Esophagus squamous epithelium (tissue), 5 donors: ENCODE data around the gene CARD14. TPM values are rescaled to one million over a fixed set of nuclear protein-coding genes. Genes with fewer than 3 reads are reported as not detected.

Source experiments
- DNase-seq: peaks from one replicate; lab custom pipeline; 2025; lab: John Stamatoyannopoulos, UW
- H3K27ac ChIP-seq, 4 donors: fragments of 200-600 bp; sonication (generic); one replicate each; pipeline ENCODE4 v1.5.1; 2016 to 2019; ENCODE audit warnings: mild to moderate bottlenecking in 1 of 4
- H3K27me3 ChIP-seq, 4 donors: fragments of 200-600 bp; sonication (generic); 1 replicate in 3 of 4; 2 replicates in 1 of 4; pipeline versions ENCODE4 v1.5.1 to v1.6.0; 2017 to 2021; ENCODE audit warnings: antibody characterized with exemption in 1 of 4
- H3K36me3 ChIP-seq, 3 donors: fragments of 200-600 bp; sonication (generic); one replicate each; pipeline ENCODE4 v1.5.1; 2016 to 2019
- H3K4me1 ChIP-seq, 3 donors: fragments of 200-600 bp; sonication (generic); one replicate each; pipeline ENCODE4 v1.5.1; 2017 to 2019
- H3K4me3 ChIP-seq, 4 donors: fragments of 200-600 bp; sonication (generic); 1 replicate in 3 of 4; 2 replicates in 1 of 4; pipeline ENCODE4 v1.5.1; 2016 to 2019; ENCODE audit warnings: mild to moderate bottlenecking in 2 of 4, moderate library complexity in 1 of 4
- H3K9me3 ChIP-seq, 3 donors: fragments of 200-600 bp; sonication (generic); one replicate each; pipeline ENCODE4 v1.5.1; 2016 to 2019
- POLR2A ChIP-seq, 4 donors: fragments of 450-650 bp; IDR thresholded peaks; one replicate each; pipeline ENCODE4 v1.6.1; 2017; ENCODE audit warnings: antibody characterized with exemption in 4 of 4, mild to moderate bottlenecking in 4 of 4, moderate library complexity in 3 of 4
- WGBS, 2 donors: methylation state at CpG; one replicate each; pipeline ENCODE4 v1.1.5; 2018; 5-methylcytosine and 5-hydroxymethylcytosine counted together
- intact Hi-C: fragments of 100-400 bp; cut with DNase I; formaldehyde crosslinking; loops from one replicate; pipeline ENCODE4 v1.15.0; 2022
- total RNA-seq, 4 donors: library from RNA; depleted of rRNA; stranded (reverse); fragments of >200 nt; gene quantifications; one replicate each; pipeline ENCODE4 v1.1.0, GENCODE V29; 2016
- TF ChIP-seq, protein P1 (sequence below), 6 experiments: fragments of 450-650 bp in 4 of 6; fragments of 200-600 bp in 2 of 6; sonication (generic) in 2 of 6; IDR thresholded peaks; one replicate each; pipeline ENCODE4 v1.5.1; 2016 to 2019; ENCODE audit warnings: antibody characterized with exemption in 6 of 6, mild to moderate bottlenecking in 4 of 6, moderate library complexity in 4 of 6
- donor health status: DM: yes; HTN: yes; CAD: no.

The CARD14 gene
- total RNA-seq, 4 donors from 2014 or later = 13.0 to 54.3 (median 27.6) TPM

DNA sequence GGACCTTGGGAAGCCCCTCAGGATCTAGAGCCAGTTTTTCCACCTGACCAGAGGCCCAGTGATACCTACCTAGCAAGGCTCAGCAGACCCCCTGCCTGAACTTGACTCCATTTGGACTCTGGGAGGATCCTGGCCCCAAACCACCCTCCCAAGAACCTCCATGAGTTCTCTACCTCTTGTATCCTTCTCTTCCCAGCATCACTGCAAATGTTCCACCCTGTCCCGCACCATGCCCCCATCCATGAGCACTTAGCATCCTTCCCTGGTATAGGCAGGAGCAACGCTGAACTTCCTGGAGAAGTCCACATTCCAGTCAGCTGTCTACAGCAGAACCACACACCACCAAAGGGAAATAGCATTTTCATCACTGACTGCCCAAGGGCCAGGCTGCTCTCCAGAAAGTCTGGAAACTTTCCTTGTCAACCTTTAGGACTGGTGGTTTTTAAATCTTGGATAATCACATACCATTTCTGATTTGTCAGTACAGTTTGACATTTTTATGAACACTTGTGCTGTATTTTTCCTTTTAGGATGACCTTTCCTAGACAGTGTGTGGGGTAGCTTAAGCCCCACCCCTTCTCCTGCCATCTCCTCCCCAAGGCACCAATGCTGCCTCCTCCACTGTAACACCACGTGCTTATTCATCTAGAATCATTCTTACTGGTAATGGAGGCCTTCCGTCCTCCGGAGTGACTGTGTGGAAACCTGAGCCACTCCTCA is 36.8 kb upstream of the CARD14 start:
- peaks cover 29 to 63% (median 34%) of the 10 kb centered on the region in 3 donors for H3K36me3 ChIP-seq
- no peak overlapping the region for H3K4me3 ChIP-seq
- intact Hi-C loops = no loop called here
- H3K4me1 ChIP-seq = no peaks in the 10 kb centered on the region
- no peaks in the 10 kb centered on the region for H3K9me3 ChIP-seq
- WGBS, 2 donors = 80 to 85% methylated on average over 2 to 4 of the region's 5 CpGs
- DNase-seq = no peak
- no peaks in the 10 kb centered on the region for H3K27me3 ChIP-seq
- TF ChIP-seq, protein P1, sequence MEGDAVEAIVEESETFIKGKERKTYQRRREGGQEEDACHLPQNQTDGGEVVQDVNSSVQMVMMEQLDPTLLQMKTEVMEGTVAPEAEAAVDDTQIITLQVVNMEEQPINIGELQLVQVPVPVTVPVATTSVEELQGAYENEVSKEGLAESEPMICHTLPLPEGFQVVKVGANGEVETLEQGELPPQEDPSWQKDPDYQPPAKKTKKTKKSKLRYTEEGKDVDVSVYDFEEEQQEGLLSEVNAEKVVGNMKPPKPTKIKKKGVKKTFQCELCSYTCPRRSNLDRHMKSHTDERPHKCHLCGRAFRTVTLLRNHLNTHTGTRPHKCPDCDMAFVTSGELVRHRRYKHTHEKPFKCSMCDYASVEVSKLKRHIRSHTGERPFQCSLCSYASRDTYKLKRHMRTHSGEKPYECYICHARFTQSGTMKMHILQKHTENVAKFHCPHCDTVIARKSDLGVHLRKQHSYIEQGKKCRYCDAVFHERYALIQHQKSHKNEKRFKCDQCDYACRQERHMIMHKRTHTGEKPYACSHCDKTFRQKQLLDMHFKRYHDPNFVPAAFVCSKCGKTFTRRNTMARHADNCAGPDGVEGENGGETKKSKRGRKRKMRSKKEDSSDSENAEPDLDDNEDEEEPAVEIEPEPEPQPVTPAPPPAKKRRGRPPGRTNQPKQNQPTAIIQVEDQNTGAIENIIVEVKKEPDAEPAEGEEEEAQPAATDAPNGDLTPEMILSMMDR (IDR thresholded peaks at IDR 0.05) = no peak
- no peak for TF ChIP-seq POLR2A (IDR thresholded peaks at IDR 0.05)
- no peak overlapping the region for H3K27ac ChIP-seq

- H3K4me1 ChIP-seq = no peaks in the 10 kb centered on the region
- H3K27me3 ChIP-seq = no peaks in the 10 kb centered on the region
- H3K36me3 ChIP-seq = peaks cover 35 to 68% (median 40%) of the 10 kb centered on the region in 3 donors
- no peak for DNase-seq
- 45% methylated on average over 2 of the region's 6 CpGs; no CpG with 5 or more reads in 1 of the 2 donors for WGBS, 2 donors
- no peak overlapping the region for H3K27ac ChIP-seq
- TF ChIP-seq POLR2A (IDR thresholded peaks at IDR 0.05) = no peak
- TF ChIP-seq, protein P1 (IDR thresholded peaks at IDR 0.05) = no peak
- intact Hi-C loops = no loop called here
- no peaks in the 10 kb centered on the region for H3K9me3 ChIP-seq
- H3K4me3 ChIP-seq = no peak overlapping the region
These were observed 36.2 kb upstream of the CARD14 start for GRCh38 chr17:80133626-80133970.

- Histone ChIP-seq H3K27me3 (no peaks in the 10 kb centered on the region), H3K9me3 (no peaks in the 10 kb centered on the region), H3K36me3 (peaks cover 53 to 100% (median 54%) of the 10 kb centered on the region in 3 donors), H3K4me1 (no peaks in the 10 kb centered on the region), H3K4me3 (no peak overlapping the region), H3K27ac (no peak overlapping the region)
- 88 to 95% methylated on average over 5 to 6 of the region's 9 CpGs for WGBS, 2 donors
- TF ChIP-seq, protein P1 (IDR thresholded peaks at IDR 0.05) = no peak
- TF ChIP-seq POLR2A (IDR thresholded peaks at IDR 0.05) = no peak
- intact Hi-C loops = no loop called here
- no peak for DNase-seq
These were observed 32.7 kb upstream of the CARD14 start for GRCh38 chr17:80137131-80137530.

DNA sequence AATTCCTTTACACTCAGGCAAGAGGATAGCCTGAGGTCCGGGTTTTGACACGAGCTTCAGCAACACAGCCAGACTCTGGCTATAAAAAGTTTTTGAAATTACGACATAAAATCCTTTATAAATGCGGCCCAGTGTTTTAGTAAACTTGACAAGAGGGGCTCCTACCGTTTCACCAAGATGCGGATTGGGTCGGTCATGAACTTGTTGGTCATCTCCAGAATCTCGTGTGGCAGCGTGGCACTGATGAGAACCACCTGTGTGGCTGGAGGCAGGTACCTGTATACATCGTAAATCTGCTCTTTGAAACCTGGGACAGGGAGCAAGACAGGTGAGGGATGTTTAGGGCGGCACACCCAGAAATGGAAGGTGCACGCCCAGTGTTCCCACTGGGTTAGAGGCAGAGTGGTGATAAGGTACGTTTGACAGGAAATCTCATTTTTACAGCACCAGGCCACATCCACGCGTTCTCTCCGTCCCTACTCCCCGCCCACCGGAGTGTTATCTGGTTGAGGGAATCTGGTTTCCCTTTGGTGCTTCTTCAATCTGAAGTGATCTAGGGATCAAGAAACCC is 30.9 kb upstream of the CARD14 start:
- peaks cover 0 to 1% (median 0%) of the 10 kb centered on the region in 3 donors for H3K4me1 ChIP-seq
- H3K27ac ChIP-seq = no peak overlapping the region
- peaks cover 60 to 100% (median 62%) of the 10 kb centered on the region in 3 donors for H3K36me3 ChIP-seq
- no peaks in the 10 kb centered on the region for H3K27me3 ChIP-seq
- H3K4me3 ChIP-seq = no peak overlapping the region
- intact Hi-C loops = no loop called here
- DNase-seq = no peak
- no peaks in the 10 kb centered on the region for H3K9me3 ChIP-seq
- 90 to 93% methylated on average over 18 of the region's 18 CpGs for WGBS, 2 donors
- TF ChIP-seq, protein P1 (IDR thresholded peaks at IDR 0.05) = no peak
- no peak for TF ChIP-seq POLR2A (IDR thresholded peaks at IDR 0.05)

GRCh38 chr17:80141463-80142165 is 28.2 kb upstream of the CARD14 start:
- Histone ChIP-seq H3K36me3 (peaks cover 39 to 78% (median 47%) of the 10 kb centered on the region in 3 donors), H3K4me1 (peaks cover 12 to 24% (median 15%) of the 10 kb centered on the region in 3 donors), H3K27me3 (no peaks in the 10 kb centered on the region), H3K27ac (no peak overlapping the region), H3K9me3 (no peaks in the 10 kb centered on the region), H3K4me3 (no peak overlapping the region)
- intact Hi-C loops = no loop called here
- TF ChIP-seq POLR2A (IDR thresholded peaks at IDR 0.05) = no peak
- TF ChIP-seq, protein P1 (IDR thresholded peaks at IDR 0.05) = no peak
- no peak for DNase-seq
- 81 to 92% methylated on average over 7 of the region's 7 CpGs for WGBS, 2 donors
